ENCODE results near the gene KCNQ1.

Gene KCNQ1

DNA sequence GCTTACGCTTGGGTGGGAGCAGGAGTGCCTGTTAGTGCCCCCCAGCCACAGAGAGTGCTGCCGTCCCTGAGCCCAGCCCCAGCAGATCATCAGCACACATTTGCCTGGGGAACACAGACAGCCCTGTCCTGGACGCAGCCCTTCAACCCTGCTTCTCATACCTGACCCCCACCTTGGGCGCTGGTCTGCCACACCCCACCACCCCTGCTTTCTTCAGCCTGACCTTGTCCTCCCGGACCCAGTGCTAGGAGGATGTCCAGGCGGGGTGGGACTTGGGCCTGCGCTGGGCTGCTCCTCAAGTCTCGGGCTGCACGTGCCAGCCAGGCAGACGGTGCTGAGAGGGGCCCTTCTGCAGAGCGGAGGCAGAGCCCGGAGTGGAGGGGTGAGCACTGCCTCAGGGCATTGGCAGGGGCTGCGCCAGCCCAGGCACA lies 135.8 kb downstream of the KCNQ1 start:
- H3K4me3 ChIP-seq (ENCODE audit: low read depth, low read length) = no peak overlapping the region
- no peak for DNase-seq (ENCODE audit: low read depth)

DNA sequence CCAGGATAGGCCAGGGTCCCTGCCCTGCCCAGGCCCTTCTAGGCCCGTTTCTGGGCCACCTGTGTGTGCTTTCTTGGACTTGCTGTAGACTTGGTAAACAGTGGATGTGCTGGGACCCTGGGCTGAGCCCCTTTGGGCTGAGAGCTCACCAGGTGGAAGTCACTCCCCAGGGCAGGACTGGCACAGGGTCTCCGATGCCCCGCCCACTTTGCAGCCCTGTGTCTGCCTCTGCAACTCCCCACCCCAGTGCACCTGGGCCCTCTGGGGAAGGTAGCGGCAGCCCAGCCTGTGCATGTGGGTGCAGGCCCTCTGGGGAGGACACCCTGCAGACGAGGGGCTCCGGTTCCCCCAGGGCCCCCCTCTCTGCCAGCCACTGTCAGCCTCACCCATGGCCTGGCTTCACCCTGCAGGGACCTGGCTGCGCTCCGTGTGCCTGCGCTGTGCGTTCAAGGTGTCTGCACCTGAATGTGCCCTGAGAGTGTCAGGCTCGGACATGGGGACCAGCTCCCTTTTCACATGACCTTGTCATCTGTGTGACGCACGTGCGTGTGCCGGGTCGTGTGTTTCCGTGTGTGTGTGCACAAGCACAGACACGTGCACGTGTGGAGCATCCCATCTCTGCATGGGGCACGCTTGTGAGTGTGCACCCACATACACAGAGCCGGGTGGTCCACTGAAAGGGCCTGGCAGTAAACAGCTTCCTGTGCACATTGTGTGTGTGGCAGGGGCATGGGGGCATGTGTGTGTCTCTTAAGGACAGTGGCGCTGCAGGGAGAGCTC lies 136.5 kb downstream of the KCNQ1 start:
- no peak for DNase-seq (ENCODE audit: low read depth)
- no peak overlapping the region for H3K4me3 ChIP-seq (ENCODE audit: low read depth, low read length)

- H3K4me3 ChIP-seq (ENCODE audit: low read depth, low read length) = no peak overlapping the region
- no peak for DNase-seq (ENCODE audit: low read depth)
These were observed 137.1 kb downstream of the KCNQ1 start for GRCh38 chr11:2581931-2582350.

DNA sequence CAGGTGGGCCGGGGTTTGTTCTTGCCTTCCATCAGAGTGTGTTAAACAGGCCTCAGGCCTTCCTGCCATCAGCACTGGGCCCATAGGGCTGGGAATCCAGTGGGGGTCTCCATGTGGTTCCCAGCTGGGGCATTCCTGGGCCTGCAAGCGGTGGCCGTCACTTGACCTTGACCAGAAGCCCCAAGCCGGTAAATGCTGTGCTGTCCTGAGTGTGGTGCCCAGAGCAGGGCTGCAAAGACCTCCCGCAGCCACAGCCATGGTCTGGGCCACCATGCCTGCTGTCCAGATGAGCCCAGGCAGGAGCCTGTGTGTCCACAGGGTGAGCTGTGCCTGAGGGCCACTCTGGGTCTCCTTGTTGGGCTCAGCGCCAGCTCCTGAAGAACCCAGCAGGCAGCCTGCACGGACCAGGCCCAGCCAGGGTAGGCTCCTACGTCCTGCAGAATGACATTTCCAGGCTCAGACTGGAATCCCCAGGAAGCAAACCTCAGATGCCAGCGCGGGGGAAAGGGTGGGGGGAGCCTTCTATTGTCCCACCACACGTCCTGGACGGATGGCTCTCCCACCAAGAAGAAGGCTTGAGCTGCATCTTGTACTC lies 137.6 kb downstream of the KCNQ1 start:
- no peak overlapping the region for H3K4me3 ChIP-seq (ENCODE audit: low read depth, low read length)
- no peak for DNase-seq (ENCODE audit: low read depth)

- no peak for DNase-seq (ENCODE audit: low read depth)
- no peak overlapping the region for H3K4me3 ChIP-seq (ENCODE audit: low read depth, low read length)
These were observed 138.3 kb downstream of the KCNQ1 start for GRCh38 chr11:2582946-2583604.

- DNase-seq (ENCODE audit: low read depth) = no peak
- no peak overlapping the region for H3K4me3 ChIP-seq (ENCODE audit: low read depth, low read length)
These were observed 138.8 kb downstream of the KCNQ1 start for GRCh38 chr11:2583605-2583958.

GRCh38 chr11:2584434-2584811 lies 139.6 kb downstream of the KCNQ1 start:
- no peak overlapping the region for H3K4me3 ChIP-seq (ENCODE audit: low read depth, low read length)
- no peak for DNase-seq (ENCODE audit: low read depth)

- H3K4me3 ChIP-seq (ENCODE audit: low read depth, low read length) = no peak overlapping the region
- no peak for DNase-seq (ENCODE audit: low read depth)
These were observed 140.2 kb downstream of the KCNQ1 start for GRCh38 chr11:2584812-2585565.

DNA sequence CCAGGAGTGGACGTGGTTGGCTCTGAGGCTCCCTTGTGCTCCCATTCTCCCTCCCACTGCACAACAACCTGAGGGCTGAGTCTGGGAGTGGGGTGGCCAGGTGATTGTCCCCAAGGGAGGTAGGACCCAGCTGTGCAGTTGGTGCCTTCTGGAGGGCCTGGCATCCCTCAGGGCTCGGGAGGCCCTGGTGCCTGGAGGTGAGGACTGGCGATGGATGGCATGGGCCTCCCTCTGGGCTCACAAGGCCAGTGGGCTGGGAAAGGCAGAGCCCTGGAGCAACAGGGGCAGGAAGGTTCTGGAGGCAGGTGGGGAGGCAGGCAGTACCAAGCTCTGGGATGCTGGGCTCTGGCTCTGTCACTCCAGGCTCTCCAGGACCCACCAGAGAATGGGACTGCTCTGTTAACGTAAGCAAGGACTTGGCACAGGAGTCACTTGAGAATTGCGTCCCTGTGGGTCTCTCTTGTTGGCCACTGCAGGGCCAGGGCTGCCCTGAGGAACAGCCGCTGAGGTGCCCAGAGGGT lies 140.8 kb downstream of the KCNQ1 start:
- DNase-seq (ENCODE audit: low read depth) = no peak
- H3K4me3 ChIP-seq (ENCODE audit: low read depth, low read length) = no peak overlapping the region

DNA sequence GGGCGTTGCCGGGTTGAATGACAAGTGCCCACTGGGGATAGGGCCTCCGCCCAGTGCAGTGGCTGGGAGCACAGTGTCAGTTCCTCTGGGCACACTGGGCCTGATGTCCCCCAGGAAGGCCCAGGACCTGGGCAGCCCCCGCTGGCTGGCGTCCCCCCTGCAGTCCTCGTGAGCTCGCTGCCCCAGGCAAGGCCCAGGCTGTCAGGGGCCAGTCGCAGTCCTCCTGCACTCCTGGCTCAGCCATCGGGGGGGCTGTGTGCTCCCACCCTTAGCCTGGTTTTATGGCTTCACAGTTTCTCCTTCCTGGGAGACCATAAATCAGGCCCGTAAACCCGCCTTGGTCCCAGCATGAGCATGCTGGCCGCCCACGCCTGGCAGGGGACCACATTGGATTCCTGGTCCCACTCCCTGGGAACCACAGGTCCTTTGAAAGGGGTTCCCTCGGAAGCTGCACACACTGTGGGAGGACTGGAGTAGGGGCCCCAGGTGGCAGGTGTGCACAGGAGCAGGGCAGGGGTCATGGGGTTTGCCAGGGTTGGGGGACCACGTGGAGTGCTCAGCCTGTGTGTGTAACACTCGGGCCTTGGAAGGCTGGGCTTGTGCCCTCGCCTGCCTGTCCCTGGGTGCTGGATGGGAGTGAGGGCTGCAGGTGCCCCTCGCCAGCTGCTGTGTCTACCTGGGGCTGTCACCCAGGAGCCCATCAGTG lies 141.4 kb downstream of the KCNQ1 start:
- no peak overlapping the region for H3K4me3 ChIP-seq (ENCODE audit: low read depth, low read length)
- no peak for DNase-seq (ENCODE audit: low read depth)

GRCh38 chr11:2586793-2587131 lies 142.0 kb downstream of the KCNQ1 start:
- no peak for DNase-seq (ENCODE audit: low read depth)
- H3K4me3 ChIP-seq (ENCODE audit: low read depth, low read length) = no peak overlapping the region

DNA sequence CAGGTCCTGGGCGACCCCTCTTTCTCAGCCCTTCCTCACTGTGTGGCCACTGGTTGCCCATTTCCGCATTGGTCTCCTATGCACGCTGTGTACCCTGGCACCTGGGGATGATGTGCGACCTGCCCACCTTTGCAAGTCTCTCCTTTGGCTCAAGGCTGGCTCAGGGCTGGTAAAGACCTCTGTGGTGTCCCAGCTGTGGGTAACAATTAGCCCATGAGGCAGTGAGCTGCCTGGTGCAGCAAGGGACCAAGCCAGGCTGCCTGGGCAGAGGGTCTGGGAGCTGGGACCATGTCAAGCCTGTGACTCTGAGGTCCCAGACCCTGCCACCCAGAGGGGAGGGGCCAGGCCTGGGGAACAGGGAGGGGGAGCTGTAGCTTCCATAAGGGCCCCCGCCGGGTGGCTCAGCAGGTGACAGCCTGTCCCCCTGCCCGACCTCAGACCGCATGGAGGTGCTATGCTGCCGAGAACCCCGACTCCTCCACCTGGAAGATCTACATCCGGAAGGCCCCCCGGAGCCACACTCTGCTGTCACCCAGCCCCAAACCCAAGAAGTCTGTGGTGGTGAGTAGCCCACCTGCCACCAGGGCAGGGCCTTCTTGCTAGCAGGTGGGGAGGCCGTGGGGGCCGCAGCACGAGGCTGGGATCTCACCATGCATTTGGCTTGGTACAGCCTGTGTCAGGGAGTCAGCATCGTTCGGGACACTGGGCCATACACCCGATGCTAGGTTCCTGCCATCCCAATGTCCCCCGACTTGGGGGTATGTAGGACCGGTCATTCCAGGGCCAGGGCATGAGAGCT lies 142.5 kb downstream of the KCNQ1 start:
- DNase-seq (ENCODE audit: low read depth) = no peak
- no peak overlapping the region for H3K4me3 ChIP-seq (ENCODE audit: low read depth, low read length)

- no peak overlapping the region for H3K4me3 ChIP-seq (ENCODE audit: low read depth, low read length)
- no peak for DNase-seq (ENCODE audit: low read depth)
These were observed 143.4 kb downstream of the KCNQ1 start for GRCh38 chr11:2587976-2588748.

DNA sequence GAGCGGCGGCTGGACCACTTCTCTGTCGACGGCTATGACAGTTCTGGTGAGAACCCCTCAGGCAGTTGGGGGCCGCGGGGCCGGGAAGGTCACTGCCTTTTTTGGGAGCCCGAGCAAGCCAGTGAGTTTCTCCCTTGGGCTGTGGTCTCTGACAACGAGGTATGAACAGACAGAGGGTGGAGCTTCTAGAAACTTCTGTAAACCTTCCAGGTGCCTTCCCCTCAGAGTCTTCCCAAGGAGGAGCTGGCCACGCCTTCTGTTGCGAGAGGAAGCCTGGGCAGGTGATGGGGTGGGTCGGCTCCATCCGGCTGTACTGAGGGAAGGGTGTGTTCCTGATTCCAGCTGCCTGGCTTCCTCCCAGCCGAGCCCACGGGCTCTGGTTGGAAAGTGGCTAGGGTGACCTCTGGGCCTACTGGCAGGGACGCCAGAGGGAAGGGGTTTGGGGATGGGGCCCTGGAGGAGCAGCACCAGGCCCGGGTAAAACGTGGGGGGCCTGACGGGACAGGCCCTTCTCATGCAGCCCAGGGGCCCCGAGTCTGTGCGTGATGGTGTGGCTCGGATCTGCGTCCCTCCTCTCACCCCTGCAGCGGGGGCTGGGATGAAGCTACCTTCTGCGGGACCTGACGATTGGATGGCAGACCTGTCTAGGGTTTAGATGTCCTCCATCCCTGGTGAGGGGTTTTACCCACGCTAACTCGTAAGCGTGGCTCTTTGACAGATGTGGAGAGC lies 144.2 kb downstream of the KCNQ1 start:
- no peak for DNase-seq (ENCODE audit: low read depth)
- H3K4me3 ChIP-seq (ENCODE audit: low read depth, low read length) = no peak overlapping the region

GRCh38 chr11:2589538-2589934 lies 144.7 kb downstream of the KCNQ1 start:
- no peak overlapping the region for H3K4me3 ChIP-seq (ENCODE audit: low read depth, low read length)
- no peak for DNase-seq (ENCODE audit: low read depth)

DNA sequence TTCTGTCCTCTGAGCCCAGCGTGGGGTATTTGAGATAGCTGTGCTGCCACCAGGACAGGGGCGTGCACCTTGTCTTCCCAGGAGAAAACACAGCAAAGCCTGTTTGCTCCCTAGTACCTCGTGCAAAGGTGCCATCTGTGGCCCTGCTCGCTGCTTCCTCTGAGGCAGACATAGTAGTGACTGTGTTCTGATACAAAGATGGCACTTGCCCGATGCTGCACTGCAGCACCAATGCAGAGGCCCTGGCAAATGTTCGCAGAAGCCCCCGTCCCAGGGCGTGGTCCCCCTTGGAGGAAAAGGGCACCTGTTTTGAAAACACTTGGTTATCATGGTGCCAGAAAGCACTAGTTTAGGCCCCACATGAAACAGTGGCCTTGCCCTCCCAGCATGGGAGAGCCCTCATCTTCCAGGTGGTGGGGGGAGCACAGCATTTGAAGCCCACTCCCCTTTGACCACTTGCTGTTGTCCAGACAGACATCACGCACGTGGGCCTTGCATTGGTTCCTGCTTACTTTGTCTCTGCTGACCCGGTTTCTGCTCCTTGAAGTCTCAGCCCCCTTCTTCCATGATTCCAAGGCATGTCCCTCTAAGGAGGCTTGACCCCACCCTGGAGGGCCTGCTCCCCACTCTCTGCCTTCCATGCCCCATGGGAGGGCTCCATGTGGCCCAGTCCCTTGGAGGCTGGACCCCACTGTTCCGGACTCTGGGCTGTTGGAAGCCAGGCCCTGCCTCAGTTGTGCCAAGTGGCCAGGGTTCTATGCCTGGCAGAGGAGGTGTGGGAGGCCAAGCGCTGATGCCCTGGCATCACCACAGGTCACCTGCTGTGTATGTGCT lies 145.5 kb downstream of the KCNQ1 start:
- DNase-seq (ENCODE audit: low read depth) = no peak
- H3K4me3 ChIP-seq (ENCODE audit: low read depth, low read length) = no peak overlapping the region

All from skeletal muscle cell (primary cell).